ENCODE data around the gene ATE1.

DNA sequence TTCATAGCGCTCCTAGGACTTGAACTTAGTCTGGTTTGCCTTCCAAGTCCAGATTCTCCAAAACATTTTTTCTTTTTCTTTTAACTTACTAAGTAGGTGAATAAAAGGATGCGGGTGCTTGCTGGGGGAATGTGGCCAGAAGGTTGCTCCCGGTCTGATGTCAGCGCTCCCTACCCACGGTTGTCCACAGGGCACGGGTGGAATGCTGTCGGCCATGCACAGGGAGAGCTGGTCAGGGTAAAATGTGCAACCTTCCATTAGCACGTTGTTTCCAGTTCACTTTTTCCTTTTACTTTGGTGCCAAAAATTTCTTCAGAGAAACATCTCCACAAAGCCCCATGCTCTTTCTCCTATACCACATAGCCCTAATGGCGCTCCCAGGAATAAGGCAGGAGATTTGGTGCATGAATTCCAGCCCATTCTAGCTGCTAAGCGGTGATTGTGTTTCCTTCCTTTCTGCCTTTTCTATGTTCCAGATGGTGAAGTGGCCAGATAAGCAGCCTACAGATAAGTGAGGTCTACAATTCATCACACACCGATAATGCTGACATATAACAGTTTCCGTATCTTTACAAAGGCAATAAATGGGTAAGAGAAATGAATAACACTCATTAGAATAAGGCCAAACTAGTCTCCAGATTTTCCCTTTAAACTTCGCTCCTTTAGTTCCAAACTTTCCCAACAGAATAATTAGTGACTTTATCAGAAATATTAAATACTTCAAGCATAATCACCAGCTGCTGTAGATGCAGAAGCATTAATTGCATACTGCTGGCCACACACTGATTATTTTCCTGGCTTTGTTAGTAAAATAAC is 191.3 kb downstream of the ATE1 start:
- TF ChIP-seq FOXM1 (IDR thresholded peaks at IDR 0.05; ENCODE audit: borderline replicate concordance) (no peak), LEF1 (IDR thresholded peaks at IDR 0.05; ENCODE audit: borderline replicate concordance) (no peak), TARDBP (IDR thresholded peaks at IDR 0.05) (no peak), SP1 (IDR thresholded peaks at IDR 0.05) (no peak)

Measured in HEK293T (cell line).